Uterus (tissue), 4 donors: ENCODE measurements around the gene PDPK1. TPM values are rescaled to one million over a fixed set of nuclear protein-coding genes. Genes with fewer than 3 reads are reported as not detected.

Experiments used
- DNase-seq, 2 donors: peaks; one replicate each; pipeline ENCODE4 v3.0.0-alpha.2; 2019 to 2020
- H3K27ac ChIP-seq, 2 donors: fragments of 200-600 bp; sonication (generic); 1 replicate in 1 of 2; 2 replicates in 1 of 2; pipeline ENCODE4 v1.5.1; 2016 to 2018
- H3K27me3 ChIP-seq, 2 donors: fragments of 200-600 bp; sonication (generic); one replicate each; pipeline ENCODE4 v1.5.1; 2018 to 2019; ENCODE audit warnings: control low read depth in 1 of 2
- H3K36me3 ChIP-seq, 2 donors: fragments of 200-600 bp; sonication (generic); one replicate each; pipeline ENCODE4 v1.5.1; 2019; ENCODE audit warnings: control low read depth in 1 of 2
- H3K4me1 ChIP-seq, 2 donors: fragments of 200-600 bp; sonication (generic); one replicate each; pipeline ENCODE4 v1.5.1; 2018 to 2019; ENCODE audit warnings: control low read depth in 1 of 2
- H3K4me3 ChIP-seq, 2 donors: fragments of 200-600 bp; sonication (generic); 1 replicate in 1 of 2; 2 replicates in 1 of 2; pipeline ENCODE4 v1.5.1; 2018 to 2019; ENCODE audit warnings: mild to moderate bottlenecking in 1 of 2
- H3K9me3 ChIP-seq, 2 donors: fragments of 200-600 bp; sonication (generic); one replicate each; pipeline ENCODE4 v1.5.1; 2019; ENCODE audit warnings: control low read depth in 1 of 2
- POLR2A ChIP-seq, 2 donors: fragments of 450-650 bp; IDR thresholded peaks; one replicate each; pipeline ENCODE4 v1.6.1; 2016; ENCODE audit warnings: antibody characterized with exemption in 2 of 2, mild to moderate bottlenecking in 1 of 2, moderate library complexity in 1 of 2
- intact Hi-C: fragments of 100-400 bp; cut with DNase I; formaldehyde crosslinking; loops from one replicate; pipeline ENCODE4 v1.15.1; 2023; ENCODE audit warnings: low total_unique reads
- total RNA-seq, 4 donors: library from RNA; depleted of rRNA in 3 of 4; stranded (reverse); fragments of >200 nt in 3 of 4; gene quantifications; one replicate each; pipeline versions ENCODE4 v1.1.0 to v1.2.4, GENCODE V29; 2014 to 2023
- TF ChIP-seq, protein P1 (sequence below), 4 experiments: fragments of 200-600 bp in 2 of 4; fragments of 450-650 bp in 2 of 4; sonication (generic) in 2 of 4; IDR thresholded peaks; one replicate each; pipeline ENCODE4 v1.5.1; 2016 to 2019; ENCODE audit warnings: antibody characterized with exemption in 4 of 4, mild to moderate bottlenecking in 2 of 4, moderate library complexity in 1 of 4
- donor health status: DM: yes; HTN: yes; CAD: no.

The PDPK1 gene
- total RNA-seq, 4 donors from 2014 or later = 11.0 to 66.2 (median 23.9) TPM

GRCh38 chr16:2515180-2515851 is 22.5 kb upstream of the PDPK1 start:
- Histone ChIP-seq H3K36me3 (no peaks in the 10 kb centered on the region), H3K9me3 (no peaks in the 10 kb centered on the region), H3K4me3 (peak overlapping the region; percentile 82 to 94), H3K4me1 (peaks cover 21 to 50% of the 10 kb centered on the region in 2 donors), H3K27me3 (no peaks in the 10 kb centered on the region), H3K27ac (peak overlapping the region; percentile 96 to 97)
- intact Hi-C loops = no loop called here
- no peak for TF ChIP-seq POLR2A (IDR thresholded peaks at IDR 0.05)
- TF ChIP-seq, protein P1, sequence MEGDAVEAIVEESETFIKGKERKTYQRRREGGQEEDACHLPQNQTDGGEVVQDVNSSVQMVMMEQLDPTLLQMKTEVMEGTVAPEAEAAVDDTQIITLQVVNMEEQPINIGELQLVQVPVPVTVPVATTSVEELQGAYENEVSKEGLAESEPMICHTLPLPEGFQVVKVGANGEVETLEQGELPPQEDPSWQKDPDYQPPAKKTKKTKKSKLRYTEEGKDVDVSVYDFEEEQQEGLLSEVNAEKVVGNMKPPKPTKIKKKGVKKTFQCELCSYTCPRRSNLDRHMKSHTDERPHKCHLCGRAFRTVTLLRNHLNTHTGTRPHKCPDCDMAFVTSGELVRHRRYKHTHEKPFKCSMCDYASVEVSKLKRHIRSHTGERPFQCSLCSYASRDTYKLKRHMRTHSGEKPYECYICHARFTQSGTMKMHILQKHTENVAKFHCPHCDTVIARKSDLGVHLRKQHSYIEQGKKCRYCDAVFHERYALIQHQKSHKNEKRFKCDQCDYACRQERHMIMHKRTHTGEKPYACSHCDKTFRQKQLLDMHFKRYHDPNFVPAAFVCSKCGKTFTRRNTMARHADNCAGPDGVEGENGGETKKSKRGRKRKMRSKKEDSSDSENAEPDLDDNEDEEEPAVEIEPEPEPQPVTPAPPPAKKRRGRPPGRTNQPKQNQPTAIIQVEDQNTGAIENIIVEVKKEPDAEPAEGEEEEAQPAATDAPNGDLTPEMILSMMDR (IDR thresholded peaks at IDR 0.05) = no peak
- DNase-seq = peak in 1 of 2 donors; percentile 14

DNA sequence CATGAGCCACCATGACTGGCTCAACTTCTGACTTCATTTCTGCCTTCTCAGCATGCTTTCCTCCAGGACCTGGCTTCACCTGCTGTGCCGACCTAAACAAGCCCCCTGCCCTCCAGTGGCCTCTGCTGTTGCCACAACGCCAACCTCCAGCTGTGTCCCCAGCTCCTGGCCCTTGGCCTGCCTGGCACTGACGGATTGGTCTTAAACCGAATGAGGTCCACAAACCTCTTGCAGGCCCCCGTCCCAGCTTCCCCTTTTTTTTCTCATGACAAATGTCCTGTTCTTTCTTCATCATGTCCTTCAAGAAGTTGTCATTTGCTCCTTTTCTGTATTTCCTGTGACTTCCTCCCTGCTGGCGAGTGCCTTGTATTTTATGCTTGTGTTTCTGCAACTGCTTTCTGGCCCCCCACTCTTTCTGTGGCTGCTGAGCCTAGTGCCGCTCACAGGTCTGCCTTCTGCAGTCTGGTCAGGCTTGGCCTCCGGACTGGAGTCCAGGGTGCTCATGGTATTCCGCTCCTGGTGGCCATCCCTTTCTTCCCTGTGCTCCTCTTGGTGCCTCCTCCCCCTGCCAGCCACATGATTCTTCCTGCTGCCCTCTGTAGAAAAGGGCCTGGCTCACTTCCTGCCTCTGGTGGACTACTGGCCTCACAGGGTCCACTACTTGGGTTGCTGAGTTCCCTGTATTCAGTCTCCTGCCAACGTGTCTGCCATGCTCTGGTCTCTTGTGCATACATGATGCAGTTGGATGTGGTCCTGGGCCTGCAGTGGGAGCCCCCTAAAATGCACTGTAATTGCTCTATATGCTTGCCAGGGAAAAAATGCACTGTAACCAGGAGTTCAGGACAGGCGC is 21.2 kb upstream of the PDPK1 start:
- DNase-seq = peak in 1 of 2 donors; percentile 20
- Histone ChIP-seq H3K4me1 (peaks cover 30 to 50% of the 10 kb centered on the region in 2 donors), H3K27me3 (no peaks in the 10 kb centered on the region), H3K27ac (peak overlapping the region; percentile 2 to 34), H3K4me3 (no peak overlapping the region), H3K36me3 (no peaks in the 10 kb centered on the region), H3K9me3 (no peaks in the 10 kb centered on the region)
- intact Hi-C loops = no loop called here
- TF ChIP-seq, protein P1 (IDR thresholded peaks at IDR 0.05) = no peak
- no peak for TF ChIP-seq POLR2A (IDR thresholded peaks at IDR 0.05)

DNA sequence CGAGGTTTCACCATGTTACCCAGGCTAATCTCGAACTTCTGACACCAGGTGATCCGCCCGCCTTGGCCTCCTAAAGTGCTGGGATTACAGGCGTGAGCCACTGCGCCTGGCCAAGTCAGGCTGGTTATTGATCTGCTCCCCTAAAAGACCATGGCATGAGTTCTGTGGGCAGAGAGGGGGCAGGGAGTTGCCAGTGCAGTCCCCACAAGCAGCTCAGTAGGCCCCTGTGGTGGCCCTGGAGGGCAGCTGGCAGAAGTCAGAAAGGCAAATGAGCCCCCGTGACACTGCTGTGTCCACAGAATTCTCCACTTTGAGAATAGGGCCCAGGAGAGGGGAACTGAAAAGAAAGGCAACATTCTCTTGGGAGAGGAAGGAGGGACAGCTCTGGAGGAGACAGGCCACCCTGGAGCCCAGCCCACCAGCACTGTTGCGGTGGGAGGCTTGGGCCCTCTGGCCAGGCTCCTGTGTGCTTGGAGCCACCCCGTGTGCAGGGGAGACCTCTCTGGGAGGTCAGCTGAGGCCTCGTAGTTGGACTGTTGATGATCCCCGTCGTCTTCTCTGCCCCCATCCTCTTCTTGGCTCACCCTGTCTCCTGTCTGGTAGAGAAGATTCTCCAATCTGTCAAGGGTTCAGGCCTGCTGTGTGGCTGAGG is 19.7 kb upstream of the PDPK1 start:
- intact Hi-C loops = no loop called here
- H3K27ac ChIP-seq = peak overlapping the region; percentile 9 to 12

DNA sequence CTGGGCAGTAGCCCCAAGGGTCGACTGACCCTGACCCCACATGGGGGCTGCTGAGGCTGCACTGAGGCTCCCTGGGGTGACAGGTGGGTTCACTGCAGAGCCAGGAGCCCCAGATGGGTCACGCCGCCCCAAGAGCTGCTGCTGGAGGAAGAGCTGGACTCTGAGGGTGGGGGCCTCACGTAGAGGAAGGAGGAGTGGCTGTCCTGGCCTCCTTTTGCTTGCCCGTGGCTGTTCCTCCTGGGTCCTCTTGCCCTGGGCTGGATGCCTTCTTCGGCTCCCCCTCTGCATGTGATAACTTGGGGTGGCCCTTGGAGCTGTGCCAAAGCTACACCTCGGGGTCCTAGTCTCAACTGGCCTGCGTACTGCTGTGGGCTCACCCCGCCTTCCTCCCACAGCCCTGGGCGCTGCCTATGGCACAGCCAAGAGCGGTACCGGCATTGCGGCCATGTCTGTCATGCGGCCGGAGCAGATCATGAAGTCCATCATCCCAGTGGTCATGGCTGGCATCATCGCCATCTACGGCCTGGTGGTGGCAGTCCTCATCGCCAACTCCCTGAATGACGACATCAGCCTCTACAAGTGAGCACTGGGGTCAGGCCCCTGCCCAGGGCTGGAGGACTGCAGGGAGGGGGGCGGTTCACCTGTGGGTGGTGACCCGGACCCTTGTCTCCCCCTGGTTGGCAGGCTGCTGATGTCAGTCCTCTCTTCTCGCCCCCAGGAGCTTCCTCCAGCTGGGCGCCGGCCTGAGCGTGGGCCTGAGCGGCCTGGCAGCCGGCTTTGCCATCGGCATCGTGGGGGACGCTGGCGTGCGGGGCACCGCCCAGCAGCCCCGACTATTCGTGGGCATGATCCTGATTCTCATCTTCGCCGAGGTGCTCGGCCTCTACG is 18.8 kb upstream of the PDPK1 start:
- Histone ChIP-seq H3K27me3 (no peaks in the 10 kb centered on the region), H3K27ac (peak overlapping the region; percentile 81), H3K36me3 (no peaks in the 10 kb centered on the region), H3K4me3 (no peak overlapping the region), H3K9me3 (no peaks in the 10 kb centered on the region), H3K4me1 (peaks cover 30 to 50% of the 10 kb centered on the region in 2 donors)
- peak; percentile 35 to 57 for DNase-seq
- no peak for TF ChIP-seq POLR2A (IDR thresholded peaks at IDR 0.05)
- TF ChIP-seq, protein P1 (IDR thresholded peaks at IDR 0.05) = no peak
- intact Hi-C loops = no loop called here

More for the DNA sequence above, 19.7 kb upstream of the PDPK1 start:
- Histone ChIP-seq H3K4me1 (peaks cover 30 to 50% of the 10 kb centered on the region in 2 donors), H3K36me3 (no peaks in the 10 kb centered on the region), H3K27me3 (no peaks in the 10 kb centered on the region), H3K9me3 (no peaks in the 10 kb centered on the region), H3K4me3 (no peak overlapping the region)
- TF ChIP-seq, protein P1 (IDR thresholded peaks at IDR 0.05) = no peak
- no peak for TF ChIP-seq POLR2A (IDR thresholded peaks at IDR 0.05)
- DNase-seq = no peak
